Choroid plexus epithelial cell (primary cell): ENCODE measurements around the gene CRTAP.
"Not testable (repeated sequence)": the region's sequence is repeated elsewhere in the genome, so short reads cannot be mapped to it uniquely, and the experiment has no call there.

ENCODE experiments used
- DNase-seq: peaks from one replicate; pipeline ENCODE4 v3.0.0-alpha.2; 2010; ENCODE audit warnings: low read depth
- H3K4me3 ChIP-seq: 2 replicates; pipeline ENCODE4 v1.5.1; 2011; ENCODE audit warnings: low read depth, mild to moderate bottlenecking, control low read depth, low read length, moderate library complexity
- TF ChIP-seq, protein P1 (sequence below): conservative IDR thresholded peaks from 2 replicates; pipeline ENCODE4 v1.5.1; 2011; ENCODE audit warnings: low read depth, mild to moderate bottlenecking, control low read depth, inconsistent platforms, low read length, moderate library complexity

CRTAP gene

DNA sequence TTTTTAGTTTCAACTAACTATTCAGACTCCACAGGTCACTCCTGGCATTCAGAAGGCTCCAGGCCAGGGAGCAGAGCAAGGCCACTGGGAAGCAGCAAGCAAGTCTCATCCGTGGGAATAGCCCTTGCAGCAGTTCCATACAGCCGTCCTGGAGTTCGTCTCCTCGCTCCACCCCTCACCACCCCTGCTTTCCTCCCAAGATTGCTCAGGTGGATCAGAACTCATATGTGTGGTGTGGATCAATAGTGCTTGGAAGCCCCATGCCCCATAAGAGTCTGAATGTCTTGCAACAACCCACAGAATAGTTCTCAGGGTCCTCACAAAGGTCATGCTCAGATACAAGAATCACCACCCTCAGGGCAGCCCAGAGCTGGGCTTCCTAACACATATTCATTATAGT, 60.3 kb downstream of the CRTAP start:
- TF ChIP-seq, protein P1, sequence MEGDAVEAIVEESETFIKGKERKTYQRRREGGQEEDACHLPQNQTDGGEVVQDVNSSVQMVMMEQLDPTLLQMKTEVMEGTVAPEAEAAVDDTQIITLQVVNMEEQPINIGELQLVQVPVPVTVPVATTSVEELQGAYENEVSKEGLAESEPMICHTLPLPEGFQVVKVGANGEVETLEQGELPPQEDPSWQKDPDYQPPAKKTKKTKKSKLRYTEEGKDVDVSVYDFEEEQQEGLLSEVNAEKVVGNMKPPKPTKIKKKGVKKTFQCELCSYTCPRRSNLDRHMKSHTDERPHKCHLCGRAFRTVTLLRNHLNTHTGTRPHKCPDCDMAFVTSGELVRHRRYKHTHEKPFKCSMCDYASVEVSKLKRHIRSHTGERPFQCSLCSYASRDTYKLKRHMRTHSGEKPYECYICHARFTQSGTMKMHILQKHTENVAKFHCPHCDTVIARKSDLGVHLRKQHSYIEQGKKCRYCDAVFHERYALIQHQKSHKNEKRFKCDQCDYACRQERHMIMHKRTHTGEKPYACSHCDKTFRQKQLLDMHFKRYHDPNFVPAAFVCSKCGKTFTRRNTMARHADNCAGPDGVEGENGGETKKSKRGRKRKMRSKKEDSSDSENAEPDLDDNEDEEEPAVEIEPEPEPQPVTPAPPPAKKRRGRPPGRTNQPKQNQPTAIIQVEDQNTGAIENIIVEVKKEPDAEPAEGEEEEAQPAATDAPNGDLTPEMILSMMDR: no peak
- DNase-seq: no peak
- H3K4me3 ChIP-seq: no peak overlapping the region

DNA sequence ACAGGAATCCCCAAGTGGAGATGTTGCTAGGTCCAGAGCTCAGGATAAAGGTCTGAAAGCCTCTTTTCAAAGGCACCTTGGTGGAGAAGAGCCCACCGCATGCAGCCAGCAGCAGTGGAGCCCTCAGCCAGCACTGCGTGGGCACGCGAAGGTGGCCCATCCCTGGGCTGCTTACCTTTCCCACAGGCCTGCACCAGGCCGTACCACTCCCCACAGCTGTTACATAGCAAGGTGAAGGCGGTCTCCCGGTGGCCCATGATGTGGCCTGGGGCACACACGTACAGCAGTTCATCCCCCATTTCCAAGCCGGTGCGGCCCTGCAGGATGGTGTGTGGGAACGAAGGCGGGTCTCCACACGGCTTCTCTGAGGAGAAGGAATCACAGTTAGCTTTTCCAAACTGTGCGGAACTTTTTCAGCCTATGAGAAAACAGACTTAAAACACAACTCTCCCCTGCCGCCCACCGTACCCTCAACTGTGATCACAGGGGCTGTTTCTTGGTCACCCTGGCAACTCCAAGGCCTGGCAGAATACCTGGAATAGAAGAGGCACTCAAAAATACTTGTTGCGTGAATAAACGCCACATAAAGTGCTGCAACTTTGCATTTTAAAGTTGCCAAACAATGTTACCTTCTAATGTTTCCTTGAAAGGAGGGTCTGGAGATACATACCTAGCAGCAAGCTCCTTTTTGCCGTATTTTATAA, 61.0 kb downstream of the CRTAP start:
- H3K4me3 ChIP-seq: no peak overlapping the region
- no peak for DNase-seq
- TF ChIP-seq, protein P1: no peak

DNA sequence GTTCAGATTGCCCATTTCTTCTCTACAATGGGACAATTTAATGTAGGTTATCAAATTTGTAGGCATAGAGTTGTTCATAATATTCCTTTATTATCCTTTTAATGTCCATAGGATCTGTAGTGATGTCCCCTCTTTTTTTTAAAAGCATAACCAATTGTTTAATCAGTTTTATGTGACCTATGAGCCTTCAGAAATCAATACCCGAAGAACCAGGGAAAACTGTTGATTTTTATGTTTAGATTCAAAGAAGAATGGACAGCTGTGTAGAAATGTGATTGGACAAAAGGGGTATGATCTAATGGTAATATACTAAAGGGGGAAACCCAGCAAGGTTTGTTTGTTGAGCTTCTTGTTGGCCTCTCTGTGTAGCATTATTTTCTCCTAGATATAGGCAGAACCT, 65.3 kb downstream of the CRTAP start:
- TF ChIP-seq, protein P1: no peak
- no peak for DNase-seq
- H3K4me3 ChIP-seq: no peak overlapping the region

DNA sequence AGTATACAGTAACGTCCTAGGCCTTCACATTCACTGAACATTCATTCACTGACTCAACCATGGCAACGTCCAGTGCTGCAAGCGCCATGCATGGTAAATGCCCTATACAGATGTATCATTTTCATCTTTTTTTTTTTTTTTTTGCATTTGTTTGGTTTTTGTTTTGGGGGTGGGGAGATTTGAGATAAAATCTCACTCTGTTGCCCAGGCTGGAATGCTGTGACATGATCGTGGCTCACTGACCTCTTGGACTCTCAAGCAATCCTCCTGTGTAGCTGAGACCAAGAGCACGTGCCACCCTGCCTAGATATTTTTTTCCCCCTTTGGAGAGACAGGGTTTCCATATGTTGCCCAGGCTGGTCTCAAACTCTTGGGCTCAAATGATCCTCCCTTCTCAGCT, 67.4 kb downstream of the CRTAP start:
- no peak overlapping the region for H3K4me3 ChIP-seq
- TF ChIP-seq, protein P1: no peak
- no peak for DNase-seq

DNA sequence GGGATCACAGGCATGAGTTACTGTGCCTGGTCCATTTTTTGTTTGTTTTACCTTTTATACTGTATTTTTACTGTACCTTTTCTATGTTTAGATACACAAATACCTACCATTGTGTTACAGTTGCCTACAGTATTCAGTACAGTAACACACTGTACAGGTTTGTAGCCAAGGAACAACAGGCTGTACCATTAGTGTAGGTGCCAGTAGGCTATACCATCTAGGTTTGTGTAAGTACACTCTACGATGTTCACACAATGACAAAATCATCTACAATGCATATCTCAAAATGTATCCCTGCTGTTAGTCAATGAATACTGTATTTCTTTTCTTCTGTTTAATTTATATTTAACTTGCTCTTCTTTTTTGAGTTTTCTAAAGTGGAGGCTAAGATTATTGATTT, 67.8 kb downstream of the CRTAP start:
- H3K4me3 ChIP-seq, DNase-seq: not testable (repeated sequence)

DNA sequence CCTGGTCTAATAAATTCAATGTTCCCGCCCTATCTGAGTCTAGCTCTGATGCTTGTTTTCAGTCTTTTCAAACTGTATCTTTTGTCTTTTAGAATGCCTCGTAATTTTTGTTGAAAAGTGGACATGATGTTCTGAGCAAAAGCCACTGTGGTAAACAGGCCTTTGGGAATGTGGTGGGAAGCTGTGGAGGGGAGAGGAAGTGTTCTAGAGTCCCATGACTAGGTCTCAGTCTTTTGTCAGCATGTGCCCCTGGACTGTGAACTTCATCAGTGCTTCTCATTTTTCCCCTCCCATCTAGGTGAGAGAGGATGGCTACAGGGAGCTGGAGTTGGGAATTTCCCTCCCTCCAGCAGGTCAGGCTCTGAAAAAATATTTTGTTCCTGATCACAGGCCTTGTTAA, 71.0 kb downstream of the CRTAP start:
- TF ChIP-seq, protein P1: no peak
- DNase-seq: peak; percentile 28
- H3K4me3 ChIP-seq: no peak overlapping the region

DNA sequence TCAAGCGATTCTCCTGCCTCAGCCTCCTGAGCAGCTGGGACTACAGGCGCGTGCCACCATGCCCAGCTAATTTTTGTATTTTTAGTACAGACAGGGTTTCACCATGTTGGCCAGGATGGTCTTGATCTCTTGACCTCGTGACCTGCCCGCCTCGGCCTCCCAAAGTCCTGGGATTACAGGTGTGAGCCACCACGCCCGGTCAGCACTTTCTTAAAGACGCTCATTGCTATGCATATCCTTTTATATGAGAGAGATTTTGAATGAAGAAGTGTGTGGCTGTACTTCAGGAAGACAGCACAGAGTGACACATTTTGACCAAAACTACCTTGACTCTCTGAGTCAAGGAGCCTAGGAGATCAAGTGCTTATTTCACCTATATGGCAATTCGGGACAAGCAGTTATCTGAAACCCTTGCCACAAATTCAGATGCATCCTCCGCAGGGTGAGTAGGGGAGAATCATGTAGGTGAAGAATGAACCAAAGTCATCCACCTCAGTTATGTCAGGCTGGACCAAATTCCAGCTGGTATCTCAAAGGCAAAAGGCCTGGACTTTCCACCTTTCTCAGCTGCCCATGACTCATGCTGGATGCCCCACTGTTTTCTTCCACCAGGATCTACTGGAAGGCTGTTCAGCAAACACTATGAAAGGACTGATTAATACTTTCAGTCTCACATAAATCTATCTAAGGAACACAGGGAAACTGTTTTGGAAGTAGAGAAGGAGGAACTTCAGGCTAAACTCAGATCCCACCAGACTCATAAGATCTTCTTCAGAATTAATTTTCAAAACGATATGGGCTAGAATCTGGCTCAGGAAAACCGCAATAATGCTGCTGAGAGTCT, 72.9 kb downstream of the CRTAP start:
- DNase-seq: peak; percentile 44
- TF ChIP-seq, protein P1: no peak
- no peak overlapping the region for H3K4me3 ChIP-seq
